GM13977 (cell line): ENCODE data around the gene CEP295NL.

Source experiments
- DNase-seq: peaks from one replicate; pipeline ENCODE4 v3.0.0; 2012; ENCODE audit warnings: low spot score
- CTCF ChIP-seq: IDR thresholded peaks from 2 replicates; pipeline ENCODE4 v1.5.1; 2012; ENCODE audit warnings: mild to moderate bottlenecking, control low read depth; ENCODE audit not compliant: insufficient read depth; ENCODE audit errors: extremely low read depth, missing control alignments
- in situ Hi-C: fragments of 300-500 bp; cut with MboI; formaldehyde crosslinking; loops from one replicate; pipeline ENCODE4 v1.12.0; 2022; ENCODE audit warnings: low sequenced_read_pairs, low pct_unique_long_range_greater_than_20kb, mixed read lengths, inconsistent platforms; ENCODE audit not compliant: unreplicated experiment

Gene CEP295NL

GRCh38 chr17:78903101-78903779 is at the start of gene CEP295NL:
Gene CEP295NL, minus strand, starts transcription at chr17:78903201. Its CDS starts 1,373 bp downstream, at chr17:78901828.
- in situ Hi-C loops, result no loop called here
- no peak for TF ChIP-seq CTCF
- DNase-seq, result peak; percentile 55

- DNase-seq, result no peak
- in situ Hi-C loops, result loop anchor here (25.0 kb wide), 1 partner anchor 465 kb away; no protein-coding TSS in a partner anchor
- TF ChIP-seq CTCF, result no peak
These were observed 49.7 kb upstream of the CEP295NL start for GRCh38 chr17:78952706-78953105.

- no peak for DNase-seq
- in situ Hi-C loops, result loop anchor here (25.0 kb wide), 1 partner anchor 465 kb away; no protein-coding TSS in a partner anchor
- TF ChIP-seq CTCF, result no peak
These were observed 49.1 kb upstream of the CEP295NL start for GRCh38 chr17:78951967-78952551.

GRCh38 chr17:78950870-78951269 is 47.9 kb upstream of the CEP295NL start:
- in situ Hi-C loops, result loop anchor here (25.0 kb wide), 1 partner anchor 464 kb away; no protein-coding TSS in a partner anchor
- no peak for TF ChIP-seq CTCF
- no peak for DNase-seq

GRCh38 chr17:78947235-78948149 is 44.5 kb upstream of the CEP295NL start:
- no peak for TF ChIP-seq CTCF
- in situ Hi-C loops, result no loop called here
- DNase-seq, result no peak

- no peak for TF ChIP-seq CTCF
- in situ Hi-C loops, result no loop called here
- no peak for DNase-seq
These were observed 43.6 kb upstream of the CEP295NL start for GRCh38 chr17:78946631-78947030.
